ENCODE results near the gene MGP. TPM values are rescaled to one million over a fixed set of nuclear protein-coding genes. Genes with fewer than 3 reads are reported as not detected.

MGP gene
- total and polyA plus RNA-seq, 2 of the 8 experiments (the other 6 are each of a cell fraction or from before 2014, with no cell fraction given), result not detected

DNA sequence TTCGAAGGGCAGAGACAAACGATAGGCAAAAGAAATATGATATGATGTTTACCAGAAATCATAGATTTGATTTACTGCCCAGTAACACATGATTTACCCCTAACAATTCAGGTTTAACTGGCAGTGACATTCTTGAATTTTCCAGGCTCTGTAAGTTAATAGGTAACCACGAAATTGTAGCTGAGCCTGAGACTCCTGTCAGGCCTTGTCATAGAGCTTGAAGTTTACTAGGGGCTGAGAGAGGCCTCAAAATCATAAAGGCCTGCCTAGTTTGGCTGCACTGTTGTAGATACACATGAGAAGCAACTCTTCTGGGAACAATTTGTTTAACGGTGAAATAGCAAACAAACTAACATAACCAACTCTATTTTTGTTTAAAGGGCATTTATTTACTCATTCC is 49.4 kb upstream of the MGP start:
- no peak overlapping the region for H3K9ac ChIP-seq (replicated peaks in 1 of 4; ENCODE audit: extremely low read depth in 1 of 4, low read depth in 3 of 4, low read length in 3 of 4)
- no peak overlapping the region for H3K14ac ChIP-seq (ENCODE audit: insufficient read length)
- H3K18ac ChIP-seq (ENCODE audit: extremely low read depth, low read length), result no peak overlapping the region
- H3K4ac ChIP-seq (replicated peaks; ENCODE audit: insufficient read length, low read depth, low read length), result no peak overlapping the region
- no peak overlapping the region for H3K4me3 ChIP-seq (ENCODE audit: extremely low read depth in 1 of 4, insufficient read depth in 2 of 4, low read depth in 3 of 4, low read length in 4 of 4)
- no peak overlapping the region for H4K91ac ChIP-seq (replicated peaks; ENCODE audit: insufficient read length, low read length)
- no peaks in the 10 kb centered on the region for H3K27me3 ChIP-seq (replicated peaks in 1 of 4; ENCODE audit: control insufficient read depth in 3 of 4, extremely low read depth in 1 of 4, insufficient read depth in 3 of 4, low read length in 3 of 4)
- H2BK5ac ChIP-seq (ENCODE audit: low read depth, low read length), result no peak overlapping the region
- H3K9me3 ChIP-seq (ENCODE audit: insufficient read depth in 2 of 2, low read depth in 1 of 2, low read length in 1 of 2), result no peaks in the 10 kb centered on the region
- H3K36me3 ChIP-seq (ENCODE audit: control insufficient read depth in 2 of 4, insufficient read depth in 4 of 4, low read length in 3 of 4), result no peaks in the 10 kb centered on the region
- no peak overlapping the region for H2AFZ ChIP-seq (ENCODE audit: low read length)
- no peaks in the 10 kb centered on the region for H3K23me2 ChIP-seq (ENCODE audit: low read depth, low read length)
- no peak for DNase-seq (ENCODE audit: low read depth in 1 of 2, low spot score in 2 of 2)
- H4K20me1 ChIP-seq (replicated peaks in 1 of 2; ENCODE audit: control insufficient read depth in 1 of 2, insufficient read depth in 2 of 2, low read length in 2 of 2), result no peaks in the 10 kb centered on the region
- WGBS, 2 experiments (ENCODE audit: extremely low coverage in 1 of 2, insufficient coverage in 1 of 2, insufficient read length in 1 of 2, insufficient replicate concordance in 2 of 2, low coverage in 1 of 2, low lambda C conversion rate in 2 of 2, missing lambda C conversion rate in 1 of 2), result 85% methylated on average over 4 of the region's 4 CpGs; no CpG with 5 or more reads in 1 of the 2 experiments
- no peak overlapping the region for H4K5ac ChIP-seq (ENCODE audit: insufficient read length, low read depth, low read length)
- H2BK20ac ChIP-seq (ENCODE audit: low read length), result no peak overlapping the region
- H4K8ac ChIP-seq (ENCODE audit: extremely low read depth, insufficient read depth, low read length), result no peak overlapping the region
- ChIA-PET POLR2A (ENCODE audit: partially characterized antibody) (no interaction called here), CTCF (ENCODE audit: partially characterized antibody) (interaction anchor here (1.2 to 3.5 kb wide), 8 partner anchors 10 to 62 kb away, joined by 4 to 18 read pairs (median 6); no protein-coding TSS in a partner anchor)
- H2AK5ac ChIP-seq (ENCODE audit: low read depth, low read length), result no peak overlapping the region
- no peak for FAIRE-seq
- H3K79me1 ChIP-seq (ENCODE audit: low read depth, low read length), result no peaks in the 10 kb centered on the region
- no peaks in the 10 kb centered on the region for H3K79me2 ChIP-seq (ENCODE audit: control insufficient read depth in 1 of 2, insufficient read depth in 2 of 2, low read length in 2 of 2)
- no peak overlapping the region for H3K56ac ChIP-seq (replicated peaks; ENCODE audit: insufficient read length, low read depth, low read length)
- no peaks in the 10 kb centered on the region for H3K4me1 ChIP-seq (replicated peaks in 1 of 4; ENCODE audit: control insufficient read depth in 3 of 4, insufficient read depth in 4 of 4, low read length in 3 of 4)
- H2BK15ac ChIP-seq (ENCODE audit: low read length), result no peak overlapping the region
- TF ChIP-seq, protein P1, sequence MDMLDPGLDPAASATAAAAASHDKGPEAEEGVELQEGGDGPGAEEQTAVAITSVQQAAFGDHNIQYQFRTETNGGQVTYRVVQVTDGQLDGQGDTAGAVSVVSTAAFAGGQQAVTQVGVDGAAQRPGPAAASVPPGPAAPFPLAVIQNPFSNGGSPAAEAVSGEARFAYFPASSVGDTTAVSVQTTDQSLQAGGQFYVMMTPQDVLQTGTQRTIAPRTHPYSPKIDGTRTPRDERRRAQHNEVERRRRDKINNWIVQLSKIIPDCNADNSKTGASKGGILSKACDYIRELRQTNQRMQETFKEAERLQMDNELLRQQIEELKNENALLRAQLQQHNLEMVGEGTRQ (IDR thresholded peaks at IDR 0.05; ENCODE audit: low read length), result no peak
- TF ChIP-seq, protein P2, sequence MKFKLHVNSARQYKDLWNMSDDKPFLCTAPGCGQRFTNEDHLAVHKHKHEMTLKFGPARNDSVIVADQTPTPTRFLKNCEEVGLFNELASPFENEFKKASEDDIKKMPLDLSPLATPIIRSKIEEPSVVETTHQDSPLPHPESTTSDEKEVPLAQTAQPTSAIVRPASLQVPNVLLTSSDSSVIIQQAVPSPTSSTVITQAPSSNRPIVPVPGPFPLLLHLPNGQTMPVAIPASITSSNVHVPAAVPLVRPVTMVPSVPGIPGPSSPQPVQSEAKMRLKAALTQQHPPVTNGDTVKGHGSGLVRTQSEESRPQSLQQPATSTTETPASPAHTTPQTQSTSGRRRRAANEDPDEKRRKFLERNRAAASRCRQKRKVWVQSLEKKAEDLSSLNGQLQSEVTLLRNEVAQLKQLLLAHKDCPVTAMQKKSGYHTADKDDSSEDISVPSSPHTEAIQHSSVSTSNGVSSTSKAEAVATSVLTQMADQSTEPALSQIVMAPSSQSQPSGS (IDR thresholded peaks at IDR 0.05; ENCODE audit: low read length), result no peak
- TF ChIP-seq EZH2 (IDR thresholded peaks at IDR 0.05; ENCODE audit: low read depth, low read length, severe bottlenecking) (no peak), ASH2L (IDR thresholded peaks at IDR 0.05; ENCODE audit: low read length) (no peak), POLR2AphosphoS5 (IDR thresholded peaks at IDR 0.05; ENCODE audit: low read depth, low read length) (no peak)
- H3K4me2 ChIP-seq (ENCODE audit: insufficient read depth in 1 of 2, low read depth in 2 of 2, low read length in 2 of 2), result no peak overlapping the region
- no peak overlapping the region for H2BK12ac ChIP-seq (ENCODE audit: low read depth, low read length)
- no peak overlapping the region for H2BK120ac ChIP-seq (replicated peaks; ENCODE audit: low read depth, low read length)
- no peak overlapping the region for H3K27ac ChIP-seq (ENCODE audit: low read depth, low read length)
- no peak overlapping the region for H3K23ac ChIP-seq (ENCODE audit: insufficient read length)

All from H1 (cell line).